ENCODE data around the gene HSP90AB1. TPM values are rescaled to one million over a fixed set of nuclear protein-coding genes. Genes with fewer than 3 reads are reported as not detected.

HSP90AB1 gene
- total and polyA plus RNA-seq, 9 of the 15 experiments (the other 6 are each of a cell fraction or from before 2014, with no cell fraction given), result 1,780 to 3,358 (median 2,262) TPM

- TF ChIP-seq CAMTA2 (CRISPR knock-in tag; conservative IDR thresholded peaks at IDR 0.05), result no peak
- TF ChIP-seq GABPA (tag; conservative IDR thresholded peaks at IDR 0.05; ENCODE audit: low read depth), result no peak
- no peak for TF ChIP-seq SMAD2 (IDR thresholded peaks at IDR 0.05; ENCODE audit: low read depth, low read length)
- no peak for TF ChIP-seq ZNF124 (CRISPR knock-in tag; IDR thresholded peaks at IDR 0.05)
- TF ChIP-seq ZNF398 (CRISPR knock-in tag; IDR thresholded peaks at IDR 0.05), result no peak
- peak; percentile 64; the same call in 1 of the 2 replicates for TF ChIP-seq JUN (IDR thresholded peaks at IDR 0.05; ENCODE audit: borderline replicate concordance, low read depth, low read length)
- no peak for TF ChIP-seq JUN (CRISPR knock-in tag; IDR thresholded peaks at IDR 0.05; ENCODE audit: borderline replicate concordance)
- TF ChIP-seq GTF2E2 (tag; IDR thresholded peaks at IDR 0.05), result no peak
- no peak for TF ChIP-seq ZNF184 (CRISPR knock-in tag; IDR thresholded peaks at IDR 0.05)
- peak; percentile 59; the same call in 1 of the 2 replicates for TF ChIP-seq BHLHE40 (IDR thresholded peaks at IDR 0.05; ENCODE audit: low read length)
- TF ChIP-seq LCOR (CRISPR knock-in tag; IDR thresholded peaks at IDR 0.05), result peak; percentile 66; the same call in 1 of the 2 replicates
- no peak for TF ChIP-seq ZNF41 (CRISPR knock-in tag; conservative IDR thresholded peaks at IDR 0.05)
- no peak for TF ChIP-seq NFXL1 (CRISPR knock-in tag; IDR thresholded peaks at IDR 0.05)
- TF ChIP-seq HMGN3 (IDR thresholded peaks at IDR 0.05; ENCODE audit: borderline replicate concordance, extremely low read depth, insufficient read length, low read depth, low read length), result peak; percentile 97
- no peak for TF ChIP-seq DEAF1 (CRISPR knock-in tag; IDR thresholded peaks at IDR 0.05)
- peak; percentile 45 for TF ChIP-seq HCFC1 (IDR thresholded peaks at IDR 0.05; ENCODE audit: low read depth, low read length)
- no peak for TF ChIP-seq HMG20A (CRISPR knock-in tag; conservative IDR thresholded peaks at IDR 0.05)
- peak; percentile 84; the same call in 1 of the 2 replicates for TF ChIP-seq CREB3L1 (IDR thresholded peaks at IDR 0.05; ENCODE audit: borderline replicate concordance, low read depth)
- TF ChIP-seq ZNF584 (CRISPR knock-in tag; IDR thresholded peaks at IDR 0.05; ENCODE audit: low read depth), result no peak
Observed at GRCh38 chr6:44245912-44246662, 814 bp upstream of the HSP90AB1 start (continued).

Data from K562 (cell line).